Retina (tissue), 1 donor: ENCODE measurements around the gene GSDME.

Experiments used
- DNase-seq: peaks from one replicate; pipeline ENCODE4 v3.0.0-alpha.2; 2016

GSDME gene

GRCh38 chr7:24718977-24719491, 38.2 kb downstream of the GSDME start:
- no peak for DNase-seq

DNA sequence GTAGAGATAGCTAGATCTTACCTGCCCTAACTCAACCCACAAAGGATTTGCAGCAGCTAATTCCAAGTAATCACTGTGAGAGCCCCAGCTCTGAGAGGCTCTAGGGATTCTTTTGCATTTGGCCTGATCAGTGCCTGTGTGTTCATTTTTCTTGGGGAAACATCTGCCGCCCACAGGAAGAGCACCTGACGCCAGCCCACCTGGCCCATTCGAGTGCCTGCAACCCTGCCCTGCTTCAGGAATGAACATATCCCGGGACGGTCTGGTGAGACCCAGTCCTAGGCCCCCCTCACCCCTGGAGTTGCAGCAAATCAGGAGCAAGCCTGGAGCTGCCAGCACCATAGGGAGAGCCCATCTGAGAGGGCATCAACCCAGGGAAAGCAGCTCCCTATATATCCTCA, 38.8 kb downstream of the GSDME start:
- DNase-seq, result no peak

DNA sequence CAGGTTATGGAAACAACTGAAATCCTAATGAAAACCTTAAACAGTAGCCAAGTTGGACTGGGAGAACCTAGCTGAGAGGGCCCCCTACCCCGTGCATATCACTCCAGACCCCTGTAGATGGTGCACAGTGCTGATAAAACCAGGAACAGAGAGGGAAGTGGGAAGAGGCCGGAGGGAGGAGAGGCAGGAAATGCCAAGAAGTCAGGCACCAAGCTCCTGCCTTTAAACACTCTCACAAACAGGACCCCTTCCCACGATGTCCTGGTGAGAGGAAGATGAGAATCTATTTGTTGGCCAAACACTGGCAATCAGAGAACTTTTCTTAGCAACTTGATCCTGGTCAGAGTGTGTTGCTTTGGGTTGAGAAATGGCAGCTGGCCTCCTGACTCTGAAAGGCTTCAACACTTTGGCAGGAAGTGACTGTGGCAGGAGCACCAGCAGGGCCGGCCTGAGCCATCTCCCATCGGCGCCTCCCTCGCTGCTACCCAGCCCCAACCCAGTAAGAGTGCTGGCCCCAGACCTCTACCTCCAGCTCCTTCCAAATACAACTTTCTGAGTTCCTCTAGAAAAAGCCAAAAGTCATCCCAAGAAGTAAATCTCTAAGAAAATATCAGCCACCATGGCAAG, 39.5 kb downstream of the GSDME start:
- no peak for DNase-seq

GRCh38 chr7:24717247-24717622, 40.0 kb downstream of the GSDME start:
- no peak for DNase-seq

- DNase-seq, result no peak
Measured at GRCh38 chr7:24716480-24717246, 40.6 kb downstream of the GSDME start.

GRCh38 chr7:24715661-24716479, 41.4 kb downstream of the GSDME start:
- peak; percentile 38 for DNase-seq

GRCh38 chr7:24715171-24715570, 42.1 kb downstream of the GSDME start:
- DNase-seq, result no peak

GRCh38 chr7:24714676-24715010, 42.6 kb downstream of the GSDME start:
- no peak for DNase-seq

DNA sequence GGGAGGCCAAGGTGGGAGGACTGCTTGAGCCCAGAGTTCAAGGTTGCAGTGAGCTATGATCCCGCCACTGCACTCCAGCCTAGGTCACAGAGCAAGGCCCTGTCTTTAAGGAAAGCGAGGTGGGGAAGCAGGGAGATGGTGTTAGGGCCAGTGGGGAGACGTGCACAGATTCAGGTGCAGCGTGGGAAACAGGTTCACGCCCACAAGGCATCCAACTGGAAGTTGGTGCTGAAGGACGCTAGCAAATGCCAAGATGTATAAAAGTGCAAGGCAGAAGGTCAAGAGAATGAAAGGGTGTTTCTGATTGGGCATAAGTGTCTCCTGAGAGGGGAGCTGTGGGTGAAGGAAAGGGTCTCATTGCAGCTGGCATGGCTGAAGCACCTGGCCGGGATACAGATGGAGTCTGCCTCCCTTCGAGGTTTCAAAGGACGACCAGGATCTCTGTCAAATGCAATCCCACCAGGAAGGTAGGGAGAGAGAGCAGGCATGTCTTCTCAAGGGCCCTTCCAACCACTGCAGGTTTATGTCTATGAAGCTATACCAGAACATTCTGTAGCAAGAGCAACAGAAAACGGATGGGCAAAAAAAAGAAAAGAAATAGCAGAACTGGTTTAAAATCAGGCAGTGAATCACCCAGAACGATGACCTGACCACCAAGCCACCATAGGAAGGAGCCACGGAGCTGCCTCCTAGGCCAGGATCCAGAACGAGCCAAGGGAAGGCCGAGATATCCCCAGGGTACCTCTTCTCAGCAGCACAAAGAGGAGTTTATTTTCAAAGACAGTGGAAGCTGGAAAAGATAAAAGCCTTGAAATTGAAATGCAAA, 43.2 kb downstream of the GSDME start:
- no peak for DNase-seq

DNA sequence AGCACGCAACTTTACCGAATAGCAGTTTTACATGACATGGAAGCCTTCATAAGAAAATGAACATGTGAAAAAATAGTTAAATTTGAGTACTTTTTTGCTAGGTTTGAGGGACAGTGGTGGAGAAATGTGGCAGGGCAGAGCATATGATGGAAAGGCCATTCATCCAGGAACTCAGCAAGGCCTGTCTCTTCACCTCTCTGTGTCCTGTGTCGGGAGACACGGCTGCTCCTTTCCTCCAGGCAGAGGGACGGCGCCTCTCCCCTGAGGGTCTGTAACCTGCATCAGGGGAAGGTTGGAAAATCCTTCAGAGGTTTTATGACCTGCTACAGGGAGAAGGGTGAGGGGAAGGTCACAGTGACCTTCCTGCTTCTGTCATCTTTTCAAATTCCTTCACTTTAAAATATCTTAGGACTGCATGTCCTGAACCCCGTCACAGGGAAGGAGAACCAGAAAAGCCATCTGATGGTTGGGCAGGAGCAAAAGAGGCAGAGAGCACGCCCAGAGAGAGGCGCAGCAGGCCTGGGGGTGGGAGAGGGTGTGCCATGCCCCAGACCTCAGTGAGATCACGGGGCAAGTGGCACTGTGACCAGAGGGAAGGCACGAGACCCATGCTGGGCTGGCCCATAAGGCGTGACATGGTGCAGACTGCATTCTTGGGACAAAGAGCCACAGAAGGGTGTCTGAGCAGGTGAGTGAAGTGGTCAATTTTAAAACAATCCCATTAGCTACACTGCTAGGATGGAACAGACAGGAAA, 44.0 kb downstream of the GSDME start:
- no peak for DNase-seq

DNA sequence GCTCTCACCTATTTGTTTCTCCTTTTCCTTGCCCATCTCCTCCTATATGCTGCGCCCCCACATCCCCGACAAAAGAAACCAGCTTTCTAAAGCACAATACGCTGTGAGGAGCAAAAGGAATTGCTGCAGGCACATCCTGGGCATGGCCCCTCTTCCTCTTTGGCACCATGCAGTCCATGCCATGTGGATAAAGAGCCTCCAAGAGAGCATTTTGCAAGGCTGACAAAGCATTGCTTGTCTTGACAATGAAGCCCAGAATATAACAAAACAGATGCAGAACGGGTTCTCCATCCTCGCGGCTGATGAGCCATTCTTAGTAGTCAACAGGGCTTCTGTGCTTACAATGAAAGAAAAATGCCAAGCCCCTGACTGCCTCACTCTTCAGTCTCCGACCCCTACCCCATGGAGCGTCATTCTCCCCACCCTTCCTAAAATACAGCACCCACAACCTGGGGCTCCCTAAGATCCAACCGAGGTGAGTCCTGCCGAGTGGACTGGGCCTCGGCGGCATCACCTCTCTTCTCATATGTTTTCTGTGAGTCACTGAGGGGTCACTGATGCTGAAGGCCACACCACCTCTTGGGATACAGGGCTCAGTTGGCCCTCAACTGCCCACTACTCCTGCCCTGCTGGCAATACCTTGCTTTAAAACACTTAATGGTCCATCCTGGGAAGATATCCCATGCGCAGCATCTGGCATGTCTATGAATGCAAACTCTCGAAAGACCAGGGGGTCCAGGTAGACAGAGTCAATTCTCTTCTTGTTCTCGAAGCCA, 47.5 kb downstream of the GSDME start:
- no peak for DNase-seq

DNA sequence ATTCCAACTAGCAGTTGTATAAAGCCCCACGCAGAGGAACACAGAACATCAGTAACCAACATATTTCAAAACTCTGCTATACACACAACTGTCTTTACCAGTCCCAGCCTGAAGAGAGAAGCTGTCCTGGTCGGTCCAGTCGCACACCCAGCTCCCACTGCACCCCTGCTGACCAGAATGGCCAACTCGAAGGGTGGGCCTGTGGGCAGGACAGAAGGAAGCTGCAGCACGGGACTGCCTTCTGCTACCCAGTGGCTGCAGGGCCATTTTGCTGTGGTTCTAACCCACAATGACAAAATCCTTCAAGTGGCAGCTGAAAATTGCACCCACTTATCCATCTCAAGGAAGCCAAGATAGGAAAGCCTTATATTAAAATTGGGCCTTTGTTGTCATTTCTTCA, 48.2 kb downstream of the GSDME start:
- DNase-seq, result no peak

DNA sequence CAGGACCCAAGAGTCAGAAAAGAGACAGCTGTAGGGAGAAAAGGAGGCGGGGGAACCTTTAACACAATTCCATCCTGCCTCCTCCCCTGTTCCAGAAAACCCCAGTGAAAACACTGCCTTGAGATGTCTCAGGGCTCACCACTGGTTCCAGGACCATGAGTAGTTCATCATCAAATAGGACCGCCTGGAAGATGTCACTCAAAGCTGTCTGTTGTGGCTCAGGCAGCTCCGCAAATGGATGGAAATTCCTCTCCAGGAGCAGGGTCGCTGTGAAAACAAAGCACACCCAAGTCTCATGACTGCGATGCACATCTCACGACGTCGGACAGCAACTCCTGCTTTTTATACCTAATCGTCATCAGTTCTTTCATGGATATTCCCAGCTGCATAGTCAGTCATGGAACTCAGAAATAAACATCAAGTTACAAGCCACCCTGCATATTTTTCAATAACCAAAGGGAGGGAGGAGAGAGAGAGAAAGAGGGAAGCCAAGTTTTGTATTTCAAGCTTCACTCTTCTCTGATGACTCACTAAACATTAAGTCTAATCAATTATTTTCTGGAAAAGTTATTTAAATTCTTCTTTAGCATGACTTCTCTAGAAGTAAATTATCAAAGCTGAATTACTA, 49.2 kb downstream of the GSDME start:
- DNase-seq, result no peak

GRCh38 chr7:24706211-24707170, 50.8 kb downstream of the GSDME start:
- DNase-seq, result peak; percentile 49

DNA sequence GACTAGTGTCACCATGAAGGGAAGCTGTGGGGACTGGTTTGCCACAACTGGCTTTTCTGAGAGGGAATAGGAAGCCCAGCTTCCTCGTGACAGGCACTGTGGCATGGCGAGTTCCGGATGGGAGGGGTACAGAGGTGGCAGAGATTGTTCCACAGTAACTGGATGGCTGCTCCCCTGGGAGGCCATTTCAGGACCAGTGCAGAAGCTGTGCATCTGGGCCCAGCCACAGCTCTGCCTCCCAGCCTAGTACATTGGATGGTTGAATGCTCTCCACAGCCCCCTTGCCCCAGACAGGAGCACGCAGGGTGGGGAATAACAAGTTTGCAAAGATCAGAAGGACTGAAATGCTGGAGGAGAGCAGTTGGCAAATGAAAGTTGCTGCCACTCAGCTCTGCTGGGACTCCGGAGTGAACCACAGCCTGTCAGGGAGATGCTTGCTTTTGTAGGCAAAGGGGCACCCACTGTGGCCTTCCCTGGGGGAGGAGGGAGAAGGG, 51.8 kb downstream of the GSDME start:
- no peak for DNase-seq

DNA sequence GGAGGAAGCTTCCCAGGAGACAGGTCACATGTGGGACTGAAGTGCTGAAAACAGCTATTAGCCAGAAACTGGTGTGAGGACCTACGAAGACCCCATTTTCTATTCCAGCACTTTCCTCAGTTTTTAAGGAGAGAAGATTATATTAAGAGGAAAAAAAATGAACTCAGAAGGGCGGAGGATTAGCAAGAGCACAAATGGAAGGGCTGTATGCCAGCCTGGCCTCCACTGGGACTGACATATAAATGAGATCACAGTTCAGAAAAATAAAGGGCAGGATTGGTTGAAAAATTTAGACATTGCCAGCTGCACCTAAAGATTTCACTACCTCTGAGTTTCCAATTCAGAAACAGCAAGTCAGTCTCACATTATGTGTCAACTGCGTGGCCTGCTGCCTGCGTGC, 53.0 kb downstream of the GSDME start:
- no peak for DNase-seq

DNA sequence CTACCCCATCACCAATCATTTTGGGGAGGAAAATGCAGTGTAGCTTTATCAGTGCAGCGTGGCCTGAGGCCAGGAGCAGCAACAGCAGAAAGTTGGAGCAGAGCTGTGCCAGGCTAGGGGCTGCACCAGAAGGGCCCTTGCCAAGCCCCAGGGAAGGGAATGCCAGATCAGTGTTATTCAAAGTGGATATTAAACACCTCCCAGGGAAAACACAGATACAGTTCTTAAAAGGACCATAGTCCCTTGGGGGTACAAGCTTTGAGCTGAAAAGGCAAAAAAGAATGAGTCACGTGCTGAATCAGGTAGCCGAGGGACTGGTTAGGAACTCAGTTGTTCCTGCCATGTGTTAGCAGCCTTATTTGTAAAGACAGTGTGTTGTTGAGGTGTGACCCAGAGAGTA, 54.0 kb downstream of the GSDME start:
- DNase-seq, result no peak

GRCh38 chr7:24702755-24703154, 54.5 kb downstream of the GSDME start:
- DNase-seq, result no peak
